ENCODE data around the gene SMIM35. TPM values are rescaled to one million over a fixed set of nuclear protein-coding genes. Genes with fewer than 3 reads are reported as not detected.
"Not testable (repeated sequence)": the region's sequence is repeated elsewhere in the genome, so short reads cannot be mapped to it uniquely, and the experiment has no call there.

The SMIM35 gene
- total RNA-seq, 1 donor from 2014 or later: not detected

DNA sequence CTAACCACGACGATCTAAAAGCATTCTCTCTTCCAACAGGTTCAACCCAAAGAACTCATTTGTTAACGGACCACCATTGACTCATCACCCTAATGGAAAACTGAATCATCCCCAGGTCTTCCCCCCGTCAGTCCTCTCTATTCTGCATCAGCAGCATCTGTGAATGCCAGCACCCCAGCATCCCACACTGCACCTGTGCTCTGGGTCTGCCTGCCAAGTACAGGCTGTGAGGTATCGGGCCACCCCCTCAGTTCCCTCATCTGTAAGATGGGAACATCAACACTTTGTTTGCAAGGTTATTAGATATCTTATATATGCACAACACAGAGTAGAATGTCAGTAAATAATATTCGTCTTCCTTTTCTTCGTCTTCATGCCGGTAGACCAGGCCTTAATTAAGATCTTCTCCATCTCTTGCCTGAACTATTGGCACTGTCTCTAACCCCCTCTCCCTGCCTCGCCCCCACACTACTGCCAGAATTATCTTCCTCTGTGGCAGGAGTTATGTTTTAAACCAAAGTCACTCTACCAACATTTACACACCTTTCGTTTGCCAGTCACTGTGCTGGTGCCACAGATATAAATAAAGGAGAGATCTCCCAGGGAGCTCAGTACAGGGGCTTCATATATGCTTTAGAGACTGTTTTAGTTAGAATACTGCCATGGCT lies 17.7 kb downstream of the SMIM35 start:
- Histone ChIP-seq H3K36me3 (ENCODE audit: control insufficient read depth, insufficient read depth, low read length) (no peaks in the 10 kb centered on the region), H3K27me3 (ENCODE audit: control insufficient read depth, insufficient read depth, low read length) (peaks cover 6% of the 10 kb centered on the region), H3K4me3 (ENCODE audit: low read depth, low read length) (no peak overlapping the region)
- TF ChIP-seq, protein P1, sequence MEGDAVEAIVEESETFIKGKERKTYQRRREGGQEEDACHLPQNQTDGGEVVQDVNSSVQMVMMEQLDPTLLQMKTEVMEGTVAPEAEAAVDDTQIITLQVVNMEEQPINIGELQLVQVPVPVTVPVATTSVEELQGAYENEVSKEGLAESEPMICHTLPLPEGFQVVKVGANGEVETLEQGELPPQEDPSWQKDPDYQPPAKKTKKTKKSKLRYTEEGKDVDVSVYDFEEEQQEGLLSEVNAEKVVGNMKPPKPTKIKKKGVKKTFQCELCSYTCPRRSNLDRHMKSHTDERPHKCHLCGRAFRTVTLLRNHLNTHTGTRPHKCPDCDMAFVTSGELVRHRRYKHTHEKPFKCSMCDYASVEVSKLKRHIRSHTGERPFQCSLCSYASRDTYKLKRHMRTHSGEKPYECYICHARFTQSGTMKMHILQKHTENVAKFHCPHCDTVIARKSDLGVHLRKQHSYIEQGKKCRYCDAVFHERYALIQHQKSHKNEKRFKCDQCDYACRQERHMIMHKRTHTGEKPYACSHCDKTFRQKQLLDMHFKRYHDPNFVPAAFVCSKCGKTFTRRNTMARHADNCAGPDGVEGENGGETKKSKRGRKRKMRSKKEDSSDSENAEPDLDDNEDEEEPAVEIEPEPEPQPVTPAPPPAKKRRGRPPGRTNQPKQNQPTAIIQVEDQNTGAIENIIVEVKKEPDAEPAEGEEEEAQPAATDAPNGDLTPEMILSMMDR (IDR thresholded peaks at IDR 0.05; ENCODE audit: insufficient read depth, low read length, poor library complexity, severe bottlenecking): no peak
- DNase-seq (ENCODE audit: low read depth): no peak

DNA sequence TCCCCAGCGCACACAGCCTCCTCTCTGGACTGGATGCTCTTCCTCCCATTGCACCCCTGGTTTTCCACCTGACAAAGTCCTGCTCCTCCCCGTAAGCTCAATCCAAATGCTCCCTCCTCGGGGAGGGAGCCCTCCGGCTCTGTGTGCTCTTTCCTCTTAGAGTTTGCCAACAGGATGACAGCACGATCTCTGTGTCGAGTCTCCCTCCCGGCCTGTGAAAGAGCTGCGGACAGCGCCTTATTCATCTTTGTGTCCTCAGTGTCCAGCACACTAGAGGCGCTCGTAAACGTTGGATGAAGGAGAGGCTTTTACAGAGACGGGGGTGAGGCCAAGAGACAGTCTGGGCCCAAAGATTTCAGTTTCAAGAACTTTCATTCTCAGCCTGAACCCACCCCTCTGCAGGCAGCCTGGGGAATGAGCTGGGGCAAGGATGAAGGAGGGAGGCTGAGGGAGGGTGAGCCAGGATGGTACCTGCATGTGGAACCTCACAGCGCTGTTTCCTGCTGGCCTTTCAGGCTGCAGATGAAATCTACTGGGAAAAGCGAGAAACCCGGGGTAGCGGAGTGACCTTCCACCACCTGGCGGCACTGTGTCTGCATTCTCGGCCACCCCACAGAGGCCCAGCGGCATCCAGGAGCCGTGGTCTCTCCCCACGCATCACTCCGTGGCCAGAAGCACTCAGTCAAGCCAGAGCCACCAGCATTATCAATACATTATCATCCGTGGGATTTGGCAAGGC lies 18.4 kb downstream of the SMIM35 start:
- TF ChIP-seq, protein P1 (IDR thresholded peaks at IDR 0.05; ENCODE audit: insufficient read depth, low read length, poor library complexity, severe bottlenecking): no peak
- H3K4me3 ChIP-seq (ENCODE audit: low read depth, low read length): no peak overlapping the region
- H3K27me3 ChIP-seq (ENCODE audit: control insufficient read depth, insufficient read depth, low read length): peaks cover 8% of the 10 kb centered on the region
- DNase-seq (ENCODE audit: low read depth): no peak
- no peaks in the 10 kb centered on the region for H3K36me3 ChIP-seq (ENCODE audit: control insufficient read depth, insufficient read depth, low read length)

DNA sequence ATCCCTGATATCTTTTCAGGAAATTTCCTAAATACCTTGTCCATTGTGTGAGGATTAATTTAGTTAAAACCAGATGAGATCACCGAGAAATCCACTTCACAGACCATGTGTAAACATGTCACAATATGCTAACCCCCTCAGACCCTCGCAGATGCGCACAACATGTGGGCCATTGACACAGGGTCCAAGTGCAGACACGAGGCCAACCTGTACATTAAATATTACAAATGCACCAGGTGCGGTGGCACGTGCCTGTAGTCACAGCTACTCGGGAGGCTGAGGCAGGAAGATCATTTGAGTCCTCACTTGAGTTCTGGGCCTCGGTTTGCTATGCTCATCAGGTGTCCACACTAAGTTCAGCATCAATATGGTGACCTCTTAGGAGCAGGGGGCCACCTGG lies 19.8 kb downstream of the SMIM35 start:
- H3K27me3 ChIP-seq (ENCODE audit: control insufficient read depth, insufficient read depth, low read length): peaks cover 8% of the 10 kb centered on the region
- TF ChIP-seq, protein P1 (IDR thresholded peaks at IDR 0.05; ENCODE audit: insufficient read depth, low read length, poor library complexity, severe bottlenecking): no peak

DNA sequence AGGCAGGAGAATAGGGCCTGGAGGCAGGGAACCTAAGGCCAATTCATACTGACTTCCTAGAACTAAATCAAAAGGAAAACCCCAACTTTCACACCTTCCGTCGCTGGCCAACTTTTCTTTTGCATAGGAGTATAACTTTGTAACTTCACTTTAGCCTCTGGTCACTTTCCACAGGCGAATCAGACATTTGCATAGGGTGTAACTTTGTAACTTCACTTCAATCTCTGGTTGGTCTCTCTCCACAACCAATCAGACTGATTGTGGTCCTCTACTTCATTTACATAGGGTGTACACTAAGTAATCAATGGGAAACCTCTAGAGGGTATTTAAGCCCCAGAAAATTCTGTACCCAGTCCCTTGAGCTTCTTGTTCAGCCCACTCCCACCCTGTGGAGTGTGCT lies 21.4 kb downstream of the SMIM35 start:
- TF ChIP-seq, protein P1 (IDR thresholded peaks at IDR 0.05; ENCODE audit: insufficient read depth, low read length, poor library complexity, severe bottlenecking): no peak
- DNase-seq (ENCODE audit: low read depth): no peak
- Histone ChIP-seq H3K4me3 (ENCODE audit: low read depth, low read length) (no peak overlapping the region), H3K36me3 (ENCODE audit: control insufficient read depth, insufficient read depth, low read length) (no peaks in the 10 kb centered on the region), H3K27me3 (ENCODE audit: control insufficient read depth, insufficient read depth, low read length) (peaks cover 4% of the 10 kb centered on the region)

More for the DNA sequence above, 19.8 kb downstream of the SMIM35 start:
- H3K4me3 ChIP-seq (ENCODE audit: low read depth, low read length): no peak overlapping the region
- H3K36me3 ChIP-seq (ENCODE audit: control insufficient read depth, insufficient read depth, low read length): no peaks in the 10 kb centered on the region
- DNase-seq (ENCODE audit: low read depth): no peak

DNA sequence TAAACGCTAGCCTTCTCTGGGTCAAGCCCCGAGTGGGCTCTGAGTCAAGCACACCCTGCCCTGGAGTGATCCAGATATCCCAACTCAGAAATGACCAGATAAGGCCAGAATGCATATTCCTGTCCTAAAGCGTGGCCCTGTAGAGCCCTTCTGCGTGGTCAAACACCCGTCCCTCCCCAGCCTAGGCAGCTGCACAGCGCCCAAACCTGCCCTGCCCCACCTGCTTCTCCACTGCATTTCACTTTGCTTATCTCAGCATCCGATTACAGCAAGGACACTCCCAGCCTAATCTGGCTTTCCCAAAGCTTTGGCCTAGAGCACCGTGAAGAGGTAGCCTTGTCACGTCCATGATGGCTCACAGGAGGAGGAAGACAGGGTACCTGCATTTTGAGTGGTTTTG lies 21.8 kb downstream of the SMIM35 start:
- Histone ChIP-seq H3K4me3 (ENCODE audit: low read depth, low read length) (no peak overlapping the region), H3K27me3 (ENCODE audit: control insufficient read depth, insufficient read depth, low read length) (peaks cover 4% of the 10 kb centered on the region), H3K36me3 (ENCODE audit: control insufficient read depth, insufficient read depth, low read length) (no peaks in the 10 kb centered on the region)
- DNase-seq (ENCODE audit: low read depth): no peak
- TF ChIP-seq, protein P1 (IDR thresholded peaks at IDR 0.05; ENCODE audit: insufficient read depth, low read length, poor library complexity, severe bottlenecking): no peak

DNA sequence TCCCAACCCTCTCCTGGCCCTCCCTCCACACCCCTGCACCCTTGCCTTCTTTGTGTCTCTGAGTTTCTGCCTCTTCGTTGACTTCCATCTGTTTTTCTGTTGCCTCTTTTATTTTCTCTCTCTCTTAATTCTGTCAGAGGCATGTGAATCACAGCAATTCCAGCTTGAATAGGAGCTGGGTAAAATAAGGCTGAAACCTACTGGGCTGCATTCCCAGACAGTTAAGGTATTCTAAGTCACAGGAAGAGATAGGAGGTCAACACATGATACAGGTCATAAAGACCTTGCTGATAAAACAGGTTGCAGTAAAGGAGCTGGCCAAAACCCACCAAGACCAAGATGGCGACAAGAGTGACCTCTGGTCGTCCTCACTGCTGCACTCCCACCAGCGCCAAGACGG lies 24.1 kb downstream of the SMIM35 start:
- not testable (repeated sequence) for DNase-seq (ENCODE audit: low read depth); H3K27me3 ChIP-seq (ENCODE audit: control insufficient read depth, insufficient read depth, low read length); H3K36me3 ChIP-seq (ENCODE audit: control insufficient read depth, insufficient read depth, low read length); H3K4me3 ChIP-seq (ENCODE audit: low read depth, low read length)

DNA sequence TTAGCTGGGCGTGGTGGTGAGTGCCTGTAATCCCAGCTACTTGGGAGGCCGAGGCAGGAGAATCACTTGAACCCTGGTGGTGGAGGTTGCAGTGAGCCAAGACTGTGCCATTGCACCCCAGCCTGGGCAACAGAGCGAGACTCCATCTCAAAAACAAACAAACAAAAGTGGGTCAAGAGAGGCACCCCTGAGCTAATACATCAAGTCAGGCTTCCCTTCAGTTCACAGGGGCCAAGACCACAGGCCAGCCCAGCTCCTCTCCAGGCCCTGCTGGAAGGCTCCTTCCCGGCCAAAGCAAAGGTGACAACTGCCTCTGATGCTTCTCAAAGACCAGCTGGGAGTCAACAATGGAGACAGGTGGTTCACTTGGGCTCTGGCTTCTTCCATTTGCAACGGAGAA lies 24.6 kb downstream of the SMIM35 start:
- not testable (repeated sequence) for H3K4me3 ChIP-seq (ENCODE audit: low read depth, low read length); H3K36me3 ChIP-seq (ENCODE audit: control insufficient read depth, insufficient read depth, low read length); DNase-seq (ENCODE audit: low read depth)
- H3K27me3 ChIP-seq (ENCODE audit: control insufficient read depth, insufficient read depth, low read length): peaks cover 12% of the 10 kb centered on the region

Data from kidney epithelial cell (primary cell).